Hippocampal formation (tissue), 2 donors: ENCODE measurements around the gene TMEM214.

Experiments
- DNase-seq, 2 donors: peaks; one replicate each; lab custom pipeline; 2025; lab: John Stamatoyannopoulos, UW

Gene TMEM214

GRCh38 chr2:27085062-27085672 lies 52.4 kb downstream of the TMEM214 start:
- no peak for DNase-seq

- DNase-seq, result peak; percentile 49 to 62
Measured at GRCh38 chr2:27085673-27086089, 52.9 kb downstream of the TMEM214 start.

GRCh38 chr2:27086090-27086723 lies 53.4 kb downstream of the TMEM214 start:
- DNase-seq, result peak; percentile 92 to 94

- DNase-seq, result no peak
Measured at GRCh38 chr2:27086724-27087593, 54.2 kb downstream of the TMEM214 start, which contains the start of gene KHK. KHK (plus strand) TSS chr2:27086772; CDS start chr2:27087260, 488 bp downstream.

- DNase-seq, result no peak
Measured at GRCh38 chr2:27087823-27088410, 55.2 kb downstream of the TMEM214 start.

- DNase-seq, result no peak
Measured at GRCh38 chr2:27088634-27089033, 55.9 kb downstream of the TMEM214 start.

GRCh38 chr2:27089111-27089954 lies 56.6 kb downstream of the TMEM214 start:
- DNase-seq, result no peak
